GM23338 (cell line): ENCODE data around the gene OR5K2.

Source experiments
- CREB1 ChIP-seq: fragments of 250-450 bp; sonication (Bioruptor Pico); IDR thresholded peaks from 2 replicates; pipeline ENCODE4 v1.5.0; 2020; ENCODE audit warnings: low read depth, mild to moderate bottlenecking, moderate library complexity
- CTCF ChIP-seq, 2 experiments: fragments of 200-600 bp in 1 of 2; sonication (generic) in 1 of 2; conservative IDR thresholded peaks; 2 replicates each; pipeline versions ENCODE4 v1.5.1 to v1.6.1; 2016 to 2017; ENCODE audit warnings: antibody characterized with exemption in 2 of 2, low read depth in 2 of 2, mild to moderate bottlenecking in 2 of 2, moderate library complexity in 1 of 2
- EZH2 ChIP-seq: fragments of 200-600 bp; sonication (generic); IDR thresholded peaks from one replicate; pipeline ENCODE4 v1.8.0; 2017; ENCODE audit warnings: antibody characterized with exemption, mild to moderate bottlenecking, low read depth; ENCODE audit not compliant: unreplicated experiment
- EZH2phosphoT487 ChIP-seq: fragments of 200-600 bp; sonication (generic); IDR thresholded peaks from one replicate; pipeline ENCODE4 v1.8.1; 2018; ENCODE audit warnings: antibody characterized with exemption; ENCODE audit not compliant: unreplicated experiment
- POLR2AphosphoS5 ChIP-seq: IDR thresholded peaks from 2 replicates; pipeline ENCODE4 v1.6.1; 2016; ENCODE audit warnings: antibody characterized with exemption, low read depth
- REST ChIP-seq: IDR thresholded peaks from one replicate; pipeline ENCODE4 v1.6.1; 2018; ENCODE audit warnings: antibody characterized with exemption; ENCODE audit not compliant: unreplicated experiment
- STAT1 ChIP-seq: IDR thresholded peaks from one replicate; pipeline ENCODE4 v1.6.1; 2016; ENCODE audit warnings: antibody characterized with exemption; ENCODE audit not compliant: unreplicated experiment
- ZNF114 ChIP-seq: fragments of 250-450 bp; sonication (Bioruptor Pico); IDR thresholded peaks from 2 replicates; pipeline ENCODE4 v1.5.0; 2020; ENCODE audit warnings: mild to moderate bottlenecking, moderate library complexity
- ZNF462 ChIP-seq: fragments of 250-450 bp; sonication (Bioruptor Pico); IDR thresholded peaks from 2 replicates; pipeline ENCODE4 v1.5.0; 2020; ENCODE audit warnings: mild to moderate bottlenecking, moderate library complexity

- TF ChIP-seq CTCF (conservative IDR thresholded peaks at IDR 0.05; ENCODE audit: low read depth in 2 of 2) (no peak), EZH2 (no peak), EZH2phosphoT487 (no peak), POLR2AphosphoS5 (no peak), CREB1 (no peak), REST (no peak), ZNF462 (CRISPR knock-in tag) (no peak), ZNF114 (CRISPR knock-in tag) (no peak), STAT1 (no peak)
These were observed 7.1 kb downstream of the OR5K2 start for GRCh38 chr3:98504539-98504938.
